Measurements from ENCODE around the gene TEX11.
"Not testable (repeated sequence)": the region's sequence is repeated elsewhere in the genome, so short reads cannot be mapped to it uniquely, and the experiment has no call there.

Gene TEX11

GRCh38 chrX:70605352-70605751 is 303.2 kb downstream of the TEX11 start:
- no peak for DNase-seq (ENCODE audit: low read depth in 3 of 3)

- DNase-seq (ENCODE audit: low read depth in 3 of 3), result peak in 2 of 3 experiments; percentile 0 to 17
Measured at GRCh38 chrX:70592091-70592490, 316.4 kb downstream of the TEX11 start.

- DNase-seq (ENCODE audit: low read depth in 3 of 3), result not testable (repeated sequence)
Measured at GRCh38 chrX:70587158-70587557, 321.4 kb downstream of the TEX11 start.

GRCh38 chrX:70577442-70577841 is 331.1 kb downstream of the TEX11 start:
- DNase-seq (ENCODE audit: low read depth in 3 of 3), result no peak

- not testable (repeated sequence) for DNase-seq (ENCODE audit: low read depth in 3 of 3)
Measured at GRCh38 chrX:70569922-70570576, 338.5 kb downstream of the TEX11 start.

GRCh38 chrX:70554948-70555347 is 353.6 kb downstream of the TEX11 start:
- no peak for DNase-seq (ENCODE audit: low read depth in 3 of 3)

- no peak for DNase-seq (ENCODE audit: low read depth in 3 of 3)
Measured at GRCh38 chrX:70554523-70554922, 354.0 kb downstream of the TEX11 start.

- DNase-seq (ENCODE audit: low read depth in 3 of 3), result no peak
Measured at GRCh38 chrX:70554081-70554480, 354.4 kb downstream of the TEX11 start.

- DNase-seq (ENCODE audit: low read depth in 3 of 3), result no peak
Measured at GRCh38 chrX:70553516-70553915, 355.0 kb downstream of the TEX11 start.

- no peak for DNase-seq (ENCODE audit: low read depth in 3 of 3)
Measured at GRCh38 chrX:70552130-70552704, 356.3 kb downstream of the TEX11 start.

GRCh38 chrX:70549429-70549828 is 359.1 kb downstream of the TEX11 start:
- no peak for DNase-seq (ENCODE audit: low read depth in 3 of 3)

- no peak for DNase-seq (ENCODE audit: low read depth in 3 of 3)
Measured at GRCh38 chrX:70535198-70535597, 373.3 kb downstream of the TEX11 start.

- DNase-seq (ENCODE audit: low read depth in 3 of 3), result no peak
Measured at GRCh38 chrX:70527610-70528345, 380.7 kb downstream of the TEX11 start.

- no peak for DNase-seq (ENCODE audit: low read depth in 3 of 3)
Measured at GRCh38 chrX:70527053-70527452, 381.5 kb downstream of the TEX11 start.

- DNase-seq (ENCODE audit: low read depth in 3 of 3), result no peak
Measured at GRCh38 chrX:70525733-70526132, 382.8 kb downstream of the TEX11 start.

- not testable (repeated sequence) for DNase-seq (ENCODE audit: low read depth in 3 of 3)
Measured at GRCh38 chrX:70515692-70516091, 392.8 kb downstream of the TEX11 start.

- not testable (repeated sequence) for DNase-seq (ENCODE audit: low read depth in 3 of 3)
Measured at GRCh38 chrX:70515270-70515669, 393.2 kb downstream of the TEX11 start.

GRCh38 chrX:70509078-70509477 is 399.4 kb downstream of the TEX11 start:
- no peak for DNase-seq (ENCODE audit: low read depth in 3 of 3)

GRCh38 chrX:70508296-70508911 is 400.1 kb downstream of the TEX11 start:
- DNase-seq (ENCODE audit: low read depth in 3 of 3), result no peak

- DNase-seq (ENCODE audit: low read depth in 3 of 3), result no peak
Measured at GRCh38 chrX:70505451-70505841, 403.1 kb downstream of the TEX11 start.

- DNase-seq (ENCODE audit: low read depth in 3 of 3), result no peak
Measured at GRCh38 chrX:70504772-70505450, 403.6 kb downstream of the TEX11 start.

- DNase-seq (ENCODE audit: low read depth in 3 of 3), result no peak
Measured at GRCh38 chrX:70500826-70501225, 407.7 kb downstream of the TEX11 start.
